CD4-positive, alpha-beta T cell treated with Interleukin-6 for 4 hours (primary cell): ENCODE data around the gene UHRF2.
"Not testable (repeated sequence)": the region's sequence is repeated elsewhere in the genome, so short reads cannot be mapped to it uniquely, and the experiment has no call there.

ENCODE experiments used
- DNase-seq: peaks from one replicate; pipeline ENCODE4 v3.0.0-alpha.2; 2020; ENCODE audit warnings: mixed read lengths

UHRF2 gene

GRCh38 chr9:6412487-6413364, at the start of gene UHRF2:
Gene UHRF2 (plus strand): TSS chr9:6413199. CDS start chr9:6413491, 292 bp downstream.
- peak; percentile 99 for DNase-seq

- no peak for DNase-seq
These were observed 45.7 kb upstream of the UHRF2 start for GRCh38 chr9:6367128-6367890.

GRCh38 chr9:6368831-6369230, 44.2 kb upstream of the UHRF2 start:
- DNase-seq = no peak

GRCh38 chr9:6381477-6382012, 31.5 kb upstream of the UHRF2 start:
- not testable (repeated sequence) for DNase-seq

- DNase-seq = no peak
These were observed 30.3 kb upstream of the UHRF2 start for GRCh38 chr9:6382681-6383080.

GRCh38 chr9:6383551-6384225, 29.3 kb upstream of the UHRF2 start:
- DNase-seq = no peak

- DNase-seq = no peak
These were observed 28.3 kb upstream of the UHRF2 start for GRCh38 chr9:6384732-6385131.

GRCh38 chr9:6399071-6399470, 13.9 kb upstream of the UHRF2 start:
- DNase-seq = no peak

GRCh38 chr9:6405371-6405770, 7.6 kb upstream of the UHRF2 start:
- DNase-seq = no peak

GRCh38 chr9:6407778-6408177, 5.2 kb upstream of the UHRF2 start:
- no peak for DNase-seq

- no peak for DNase-seq
These were observed 4.7 kb upstream of the UHRF2 start for GRCh38 chr9:6408320-6408719.

- DNase-seq = no peak
These were observed 3.2 kb upstream of the UHRF2 start for GRCh38 chr9:6409811-6410210.

- DNase-seq = no peak
These were observed 2.4 kb upstream of the UHRF2 start for GRCh38 chr9:6410633-6411032.

- DNase-seq = peak; percentile 55
These were observed 607 bp downstream of the UHRF2 start for GRCh38 chr9:6413365-6414246.

GRCh38 chr9:6414247-6414641, 1.2 kb downstream of the UHRF2 start:
- DNase-seq = no peak

GRCh38 chr9:6415266-6415665, 2.3 kb downstream of the UHRF2 start:
- DNase-seq = no peak

- DNase-seq = no peak
These were observed 4.2 kb downstream of the UHRF2 start for GRCh38 chr9:6417186-6417585.

- DNase-seq = no peak
These were observed 5.8 kb downstream of the UHRF2 start for GRCh38 chr9:6418764-6419163.

GRCh38 chr9:6424940-6425339, 11.9 kb downstream of the UHRF2 start:
- no peak for DNase-seq

GRCh38 chr9:6426117-6426516, 13.1 kb downstream of the UHRF2 start:
- DNase-seq = no peak

GRCh38 chr9:6428940-6429889, 16.2 kb downstream of the UHRF2 start:
- no peak for DNase-seq
